Hepatocyte (in vitro differentiated cells): ENCODE data around the gene MID2.

Source experiments
- CTCF ChIP-seq: fragments of 200-600 bp; sonication (generic); IDR thresholded peaks from 2 replicates; pipeline ENCODE4 v1.5.1; 2016; ENCODE audit warnings: antibody characterized with exemption, mild to moderate bottlenecking; ENCODE audit not compliant: poor library complexity
- EZH2phosphoT487 ChIP-seq: fragments of 200-600 bp; sonication (generic); IDR thresholded peaks from one replicate; pipeline ENCODE4 v1.6.1; 2018; ENCODE audit warnings: antibody characterized with exemption, mild to moderate bottlenecking, low read depth, moderate library complexity; ENCODE audit not compliant: unreplicated experiment, severe bottlenecking

GRCh38 chrX:107804427-107804826 lies 21.2 kb upstream of the MID2 start:
- TF ChIP-seq CTCF: no peak
- TF ChIP-seq EZH2phosphoT487: no peak
